GM12878 (cell line): Measurements from ENCODE around the gene EDC3. TPM values are rescaled to one million over a fixed set of nuclear protein-coding genes. Genes with fewer than 3 reads are reported as not detected.

Experiments
- ATAC-seq: fragments of 200-7000 bp; cut with Tn5 transposase; 3 replicates; pipeline ENCODE4 v1.9.1; 2020; ENCODE audit warnings: mild to moderate bottlenecking, moderate library complexity
- Bru-seq: library from RNA; stranded (reverse); fragments of 400-500 nt; gene quantifications from one replicate; lab custom pipeline; 2021; lab: Mats Ljungman, UMichigan
- BruChase-seq, 2 experiments: library from RNA; stranded (reverse); fragments of 400-500 nt; gene quantifications; one replicate each; lab custom pipeline; 2021; lab: Mats Ljungman, UMichigan
- BruUV-seq: library from RNA; stranded (reverse); fragments of 400-500 nt; replicated peaks from 2 replicates; lab custom pipeline; 2021; lab: Mats Ljungman, UMichigan
- CTCF ChIA-PET: fragments of 300-600 bp; sonication (Branson Sonifier 250); formaldehyde crosslinking; extraction: SDS; loops from one replicate; lab custom pipeline; 2021; ENCODE audit warnings: inconsistent platforms; lab: Yijun Ruan, JAX
- POLR2A ChIA-PET: fragments of 350-600 bp; formaldehyde crosslinking; extraction: SDS; loops from one replicate; lab custom pipeline; 2021; ENCODE audit warnings: inconsistent platforms; lab: Charles Lee
- RAD21 ChIA-PET: fragments of 300-600 bp; sonication (Branson Sonifier 250); formaldehyde crosslinking; loops from one replicate; lab custom pipeline; 2023; ENCODE audit warnings: antibody characterized with exemption; ENCODE audit not compliant: unreplicated experiment; lab: Charles Lee
- SMC1A ChIA-PET: fragments of 300-600 bp; sonication (Branson Sonifier 250); formaldehyde crosslinking; loops from one replicate; lab custom pipeline; 2023; ENCODE audit not compliant: unreplicated experiment, uncharacterized antibody; lab: Charles Lee
- DNase-seq: peaks from one replicate; pipeline ENCODE4 v3.0.0-alpha.2; 2011; ENCODE audit warnings: low read depth, low spot score
- FAIRE-seq: peaks from 3 replicates; lab custom pipeline; 2011; peaks lifted over from hg19 to GRCh38; lab: Jason Lieb, UNC
- H2AFZ ChIP-seq: 2 replicates; pipeline ENCODE4 v1.6.0; 2011; ENCODE audit warnings: low read depth, low read length, control low read depth; ENCODE audit not compliant: control insufficient read depth
- H3K27ac ChIP-seq: 2 replicates; pipeline ENCODE4 v1.5.1; 2011; ENCODE audit warnings: control low read depth; ENCODE audit not compliant: control insufficient read depth, insufficient read depth
- H3K27me3 ChIP-seq, 2 experiments: replicated peaks in 1 of 2; 2 replicates each; pipeline versions ENCODE4 v1.6.0 to v1.6.1; 2011; ENCODE audit warnings: low read length in 1 of 2; ENCODE audit not compliant: control insufficient read depth in 2 of 2, insufficient read depth in 2 of 2
- H3K36me3 ChIP-seq, 2 experiments: 2 replicates each; pipeline ENCODE4 v1.5.1; 2011; ENCODE audit warnings: low read length in 1 of 2; ENCODE audit not compliant: control insufficient read depth in 2 of 2, insufficient read depth in 2 of 2
- H3K4me1 ChIP-seq: 2 replicates; pipeline ENCODE4 v1.6.1; 2011; ENCODE audit warnings: mild to moderate bottlenecking, low read length, moderate library complexity, mixed read lengths; ENCODE audit not compliant: control insufficient read depth, insufficient read depth
- H3K4me2 ChIP-seq: 2 replicates; pipeline ENCODE4 v1.6.0; 2011; ENCODE audit warnings: control low read depth; ENCODE audit not compliant: control insufficient read depth, insufficient read depth
- H3K4me3 ChIP-seq: fragments of 200-600 bp; sonication (generic); 2 replicates; pipeline ENCODE4 v1.5.1; 2016
- H3K79me2 ChIP-seq: 2 replicates; pipeline ENCODE4 v1.6.0; 2011; ENCODE audit warnings: low read length; ENCODE audit not compliant: control insufficient read depth, insufficient read depth
- H3K9ac ChIP-seq: 2 replicates; pipeline ENCODE4 v1.8.0; 2011; ENCODE audit warnings: low read length, control low read depth, mixed read lengths; ENCODE audit not compliant: control insufficient read depth, insufficient read depth
- H3K9me3 ChIP-seq: replicated peaks from 3 replicates; pipeline ENCODE4 v1.5.1; 2011; ENCODE audit warnings: mild to moderate bottlenecking, low read length; ENCODE audit not compliant: control insufficient read depth, insufficient read depth
- H4K20me1 ChIP-seq: 2 replicates; pipeline ENCODE4 v1.6.0; 2011; ENCODE audit not compliant: control insufficient read depth, insufficient read depth
- BCLAF1 ChIP-seq: fragments of 450-650 bp; IDR thresholded peaks from 2 replicates; pipeline ENCODE4 v1.6.1; 2017; ENCODE audit warnings: antibody characterized with exemption, mild to moderate bottlenecking, moderate library complexity
- CEBPB ChIP-seq, 2 experiments: fragments of 150-350 bp in 1 of 2; IDR thresholded peaks; 2 replicates each; pipeline ENCODE4 v1.6.1; 2012 to 2014; ENCODE audit warnings: low read depth in 2 of 2, low read length in 2 of 2, borderline replicate concordance in 1 of 2, inconsistent platforms in 1 of 2
- CEBPZ ChIP-seq: fragments of 150-350 bp; IDR thresholded peaks from 2 replicates; pipeline ENCODE4 v1.6.1; 2016; ENCODE audit warnings: low read depth, low read length
- ELK1 ChIP-seq: IDR thresholded peaks from 2 replicates; pipeline ENCODE4 v1.6.1; 2012; ENCODE audit warnings: low read depth, low read length, improper control_type of control experiment
- ETV6 ChIP-seq, 2 experiments: fragments of 450-650 bp in 1 of 2; IDR thresholded peaks in 1 of 2; conservative IDR thresholded peaks in 1 of 2; 2 replicates each; pipeline ENCODE4 v1.6.1; 2014; ENCODE audit warnings: antibody characterized with exemption in 1 of 2, borderline replicate concordance in 1 of 2, low read depth in 1 of 2, mild to moderate bottlenecking in 1 of 2, moderate library complexity in 1 of 2
- NFYA ChIP-seq: IDR thresholded peaks from 2 replicates; pipeline ENCODE4 v1.6.1; 2011; ENCODE audit warnings: low read depth, mild to moderate bottlenecking, low read length, improper control_type of control experiment, borderline replicate concordance
- ZNF384 ChIP-seq: IDR thresholded peaks from 2 replicates; pipeline ENCODE4 v1.6.1; 2012; ENCODE audit warnings: low read depth, mild to moderate bottlenecking, low read length, improper control_type of control experiment, borderline replicate concordance
- ZZZ3 ChIP-seq: IDR thresholded peaks from 2 replicates; pipeline ENCODE4 v1.6.1; 2011; ENCODE audit warnings: low read depth; ENCODE audit not compliant: control insufficient read depth, insufficient read length
- WGBS: methylation state at CpG from one replicate; pipeline ENCODE4 v1.1.6; 2016; ENCODE audit warnings: low lambda C conversion rate; ENCODE audit not compliant: insufficient replicate concordance, insufficient coverage; ENCODE audit errors: missing lambda C conversion rate; 5-methylcytosine and 5-hydroxymethylcytosine counted together
- in situ Hi-C: fragments of 300-500 bp; cut with MboI; formaldehyde crosslinking; loops from 9 replicates; pipeline ENCODE4 v1.14.3; 2018; ENCODE audit warnings: mixed read lengths
- intact Hi-C: fragments of 100-400 bp; cut with micrococcal nuclease; formaldehyde crosslinking; loops from one replicate; pipeline ENCODE4 v1.14.2; 2022; ENCODE audit not compliant: unreplicated experiment
- long read RNA-seq, 2 experiments: library from polyadenylated mRNA; unstranded; transcript quantifications; one replicate each; pipeline ENCODE4 v2.0.0, GENCODE V29; 2019 to 2020
- polyA minus RNA-seq, 3 experiments: library from RNA; depleted of rRNA, polyadenylated mRNA; stranded (reverse); fragments of >200 nt; gene quantifications; 2 replicates each; pipeline ENCODE4 v1.2.3, GENCODE V29; 2011
- polyA plus RNA-seq, 11 experiments: library from polyadenylated mRNA; depleted of rRNA in 4 of 11; unstranded in 6 of 11; stranded (reverse) in 5 of 11; fragments of >200 nt; fragmentation: Nextera tagmentation in 4 of 11; fragmentation: Illumina TruSeq in 1 of 11; extraction: Ambion mirVana in 4 of 11; extraction: Trizol in 1 of 11; gene quantifications; 1 replicate in 1 of 11; 2 replicates in 10 of 11; pipeline versions ENCODE4 v1.2.1 to v1.2.3, GENCODE V29; 2011 to 2016; ENCODE audit warnings: inconsistent platforms in 2 of 11, missing spikeins in 2 of 11, low read depth in 1 of 11
- total RNA-seq, 4 experiments: library from RNA; depleted of rRNA in 3 of 4; stranded (reverse); fragments of >200 nt in 3 of 4; fragmentation: Illumina TruSeq in 1 of 4; extraction: Trizol in 1 of 4; gene quantifications; 2 replicates each; pipeline versions ENCODE4 v1.2.1 to v1.2.3, GENCODE V29; 2013 to 2021

EDC3 gene
- 24.5 and 29.5 TPM in 2 replicates for total RNA-seq (2013; cell fraction: nucleolus; rRNA removed)
- total RNA-seq (2014; rRNA removed) (15.4 and 16.3 TPM in 2 replicates), total RNA-seq (2014; rRNA removed; fragmentation: Illumina TruSeq; extraction: Trizol) (11.7 and 11.8 TPM in 2 replicates), total RNA-seq (2021) (43.6 and 48.4 TPM in 2 replicates), polyA plus RNA-seq (2011; rRNA removed) (32.6 and 46.9 TPM in 2 replicates), polyA plus RNA-seq (2014; fragmentation: Illumina TruSeq; extraction: Trizol) (43.1 and 45.8 TPM in 2 replicates), polyA plus RNA-seq (2014; fragmentation: Nextera tagmentation; extraction: Ambion mirVana) (10 to 100 TPM; 16.0 to 18.5 TPM), polyA plus RNA-seq (2014; rRNA removed) (33.6 and 34.2 TPM in 2 replicates), polyA plus RNA-seq (2016; fragmentation: Nextera tagmentation; extraction: Ambion mirVana) (10 to 100 TPM; 36.5 to 39.6 TPM), polyA minus RNA-seq (2011; rRNA and poly(A)+ RNA removed) (85.8 and 102 TPM in 2 replicates), Bru-seq, nascent RNA (percentile 68 among the genes with signal in this experiment), BruChase-seq, experiment 1, labeled RNA remaining after a 6-hour chase (percentile 71 among the genes with signal in this experiment), BruChase-seq, experiment 2, labeled RNA remaining after a 2-hour chase (percentile 75 among the genes with signal in this experiment)
- 42.3 TPM for polyA plus RNA-seq (2011; ENCODE audit: low read depth)
- 40.8 and 49.0 TPM in 2 replicates for polyA plus RNA-seq (2011; cell fraction: cytosol; rRNA removed)
- polyA plus RNA-seq (2011; cell fraction: nucleus; rRNA removed), result 62.7 and 65.0 TPM in 2 replicates
- polyA plus RNA-seq (2012), result 29.0 and 31.5 TPM in 2 replicates
- 19.9 and 29.8 TPM in 2 replicates for polyA minus RNA-seq (2011; cell fraction: cytosol; rRNA and poly(A)+ RNA removed)
- polyA minus RNA-seq (2011; cell fraction: nucleus; rRNA and poly(A)+ RNA removed), result 30.1 and 36.9 TPM in 2 replicates
- long read RNA-seq, experiment 1, transcript EDC3-201 (7 exons, 3,763 nt), result major isoform, 17 of 27 reads
- long read RNA-seq, experiment 1, partial matches to known transcripts, result 0 of 27 reads
- long read RNA-seq, experiment 1, other reads (novel, unspliced or antisense), result 6 of 27 reads
- long read RNA-seq, experiment 2, transcript EDC3-201 (7 exons, 3,763 nt), result major isoform, 11 of 27 reads
- long read RNA-seq, experiment 2, partial matches to known transcripts, result 5 of 27 reads
- long read RNA-seq, experiment 2, other reads (novel, unspliced or antisense), result 7 of 27 reads

GRCh38 chr15:74695597-74696397 lies at the start of gene EDC3:
Gene EDC3, minus strand, starts transcription at chr15:74696024. Its CDS starts 20,900 bp downstream, at chr15:74675124.
- Histone ChIP-seq H2AFZ (peak within 1 kb of the TSS; percentile 98), H3K4me2 (peak within 1 kb of the TSS; percentile 98), H3K27me3 (no peaks in the 10 kb centered on the region), H4K20me1 (no peaks in the 10 kb centered on the region), H3K79me2 (peaks cover 38% of the 10 kb centered on the region), H3K4me3 (peak within 1 kb of the TSS; percentile 83), H3K4me1 (peaks cover 9% of the 10 kb centered on the region), H3K36me3 (no peaks in the 10 kb centered on the region), H3K9ac (peak within 1 kb of the TSS; percentile 97), H3K9me3 (no peaks in the 10 kb centered on the region), H3K27ac (peak within 1 kb of the TSS; percentile 89)
- peak; percentile 95 for ATAC-seq
- ChIA-PET SMC1A (interaction anchor here (0.7 to 1.4 kb wide), 3 partner anchors 14 to 63 kb away, joined by 3 to 4 read pairs (median 3); no protein-coding TSS in a partner anchor), RAD21 (interaction anchor here (1.1 kb wide), 1 partner anchor 240 kb away, joined by 3 read pairs; no protein-coding TSS in a partner anchor), POLR2A (interaction anchor here (0.6 kb wide), 1 partner anchor 62 kb away, joined by 3 read pairs; no protein-coding TSS in a partner anchor), CTCF (interaction anchor here (0.7 to 1.2 kb wide), 4 partner anchors 64 to 91 kb away, joined by 3 to 4 read pairs (median 3); no protein-coding TSS in a partner anchor)
- peak; percentile 71 for FAIRE-seq
- under 1% methylated on average over 46 of the region's 46 CpGs for WGBS
- in situ Hi-C loops, result no loop called here
- TSS peak; percentile 76 for BruUV-seq
- intact Hi-C loops, result no loop called here
- DNase-seq, result peak; percentile 40
- TF ChIP-seq ZZZ3, result no peak
- TF ChIP-seq ELK1, result peak; percentile 94
- TF ChIP-seq ETV6 (conservative IDR thresholded peaks at IDR 0.05 in 1 of 2, IDR thresholded peaks at IDR 0.05 in 1 of 2; ENCODE audit: borderline replicate concordance in 1 of 2, low read depth in 1 of 2), result no peak
- no peak for TF ChIP-seq NFYA
- no peak for TF ChIP-seq ZNF384
- no peak for TF ChIP-seq CEBPB (IDR thresholded peaks at IDR 0.05; ENCODE audit: borderline replicate concordance in 1 of 2, low read depth in 2 of 2, low read length in 2 of 2)
- TF ChIP-seq CEBPZ, result no peak
- TF ChIP-seq BCLAF1, result no peak
